GM21423 (cell line): ENCODE data around the gene GNPNAT1.
"Not testable (repeated sequence)": the region's sequence is repeated elsewhere in the genome, so short reads cannot be mapped to it uniquely, and the experiment has no call there.

Source experiments
- ATAC-seq: cut with Tn5 transposase; IDR thresholded peaks from one replicate; pipeline ENCODE4 v1.9.1; 2021; ENCODE audit warnings: mild to moderate bottlenecking, moderate library complexity; ENCODE audit not compliant: unreplicated experiment

The GNPNAT1 gene

GRCh38 chr14:52790011-52790755 lies 1.2 kb downstream of the GNPNAT1 start:
- ATAC-seq: no peak

DNA sequence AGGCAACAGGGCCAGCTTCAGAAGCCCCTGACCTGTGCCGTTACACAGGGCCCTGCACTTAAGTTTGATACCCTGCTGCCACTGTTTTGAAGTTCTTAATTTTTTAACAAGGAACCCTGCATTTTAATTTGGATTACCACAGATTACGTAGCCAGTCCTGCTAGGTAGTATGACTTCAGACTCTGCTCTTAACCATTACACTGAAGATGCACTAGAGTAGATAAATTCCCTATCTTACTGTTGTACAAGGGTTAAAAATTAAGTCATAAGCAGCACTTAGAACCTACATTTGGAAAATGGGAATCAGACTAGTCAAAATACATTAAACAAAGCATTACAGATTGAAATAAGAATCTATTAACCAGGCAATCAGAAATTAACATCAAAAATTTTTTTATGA lies 2.3 kb downstream of the GNPNAT1 start:
- no peak for ATAC-seq

DNA sequence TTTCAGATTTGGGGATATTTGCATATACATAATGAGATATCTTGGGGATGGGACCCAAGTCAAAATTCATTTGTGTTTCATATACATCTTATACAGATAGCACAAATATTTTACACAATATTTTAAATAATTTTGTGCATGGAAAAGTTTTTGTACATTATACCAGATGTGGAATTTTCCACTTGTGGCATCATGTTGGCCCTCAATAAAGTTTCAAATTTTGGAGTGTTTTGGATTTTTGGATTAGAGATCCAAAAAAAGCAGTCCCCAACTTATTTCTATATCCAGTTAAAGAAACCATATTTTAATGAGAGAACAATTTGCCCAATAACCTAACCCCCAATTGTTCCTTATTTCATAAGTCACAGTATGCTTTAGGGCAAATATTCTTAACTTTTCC lies 4.5 kb downstream of the GNPNAT1 start:
- ATAC-seq: no peak

GRCh38 chr14:52783206-52783605 lies 8.2 kb downstream of the GNPNAT1 start:
- ATAC-seq: no peak

- no peak for ATAC-seq
Observed at GRCh38 chr14:52781629-52782028, 9.8 kb downstream of the GNPNAT1 start.

- ATAC-seq: no peak
Observed at GRCh38 chr14:52780893-52781292, 10.5 kb downstream of the GNPNAT1 start.

GRCh38 chr14:52778702-52779101 lies 12.7 kb downstream of the GNPNAT1 start:
- no peak for ATAC-seq

DNA sequence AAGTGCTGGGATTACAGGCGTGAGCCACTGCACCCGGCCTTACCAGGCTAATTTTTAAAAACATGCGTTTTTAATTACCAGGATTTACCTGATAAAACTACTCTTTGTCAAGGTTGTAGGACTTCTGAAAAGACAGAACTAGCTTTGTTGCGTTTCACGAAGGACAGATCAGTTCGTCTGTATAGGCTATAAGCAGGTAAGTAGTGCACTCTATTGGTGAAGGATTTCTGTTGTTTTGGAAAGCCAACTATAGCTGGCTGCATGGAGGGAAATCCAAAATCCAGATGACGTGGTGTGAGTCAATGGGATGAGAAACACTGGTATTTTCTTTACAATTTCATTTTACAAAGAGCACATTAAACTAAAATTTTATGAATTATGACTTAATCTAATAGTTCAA lies 14.6 kb downstream of the GNPNAT1 start:
- ATAC-seq: no peak

DNA sequence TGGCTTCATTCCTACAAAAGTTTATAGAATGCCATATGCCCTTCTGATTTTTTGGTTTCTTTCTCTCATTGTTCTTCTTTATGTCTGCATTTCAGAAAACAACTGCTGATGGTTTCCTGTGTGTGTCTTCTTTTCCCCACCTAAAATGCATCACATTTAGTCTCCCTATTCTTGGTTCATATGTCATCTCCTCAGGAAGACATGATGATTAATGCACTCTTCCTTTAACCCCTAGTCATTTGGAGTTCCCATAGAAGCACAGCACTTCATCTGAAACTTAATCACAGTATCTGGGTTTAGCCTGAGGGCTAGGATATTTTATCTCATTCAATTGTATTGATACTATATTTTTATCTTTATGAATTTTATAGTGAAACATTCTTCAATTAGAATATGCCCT lies 21.5 kb downstream of the GNPNAT1 start:
- ATAC-seq: no peak

DNA sequence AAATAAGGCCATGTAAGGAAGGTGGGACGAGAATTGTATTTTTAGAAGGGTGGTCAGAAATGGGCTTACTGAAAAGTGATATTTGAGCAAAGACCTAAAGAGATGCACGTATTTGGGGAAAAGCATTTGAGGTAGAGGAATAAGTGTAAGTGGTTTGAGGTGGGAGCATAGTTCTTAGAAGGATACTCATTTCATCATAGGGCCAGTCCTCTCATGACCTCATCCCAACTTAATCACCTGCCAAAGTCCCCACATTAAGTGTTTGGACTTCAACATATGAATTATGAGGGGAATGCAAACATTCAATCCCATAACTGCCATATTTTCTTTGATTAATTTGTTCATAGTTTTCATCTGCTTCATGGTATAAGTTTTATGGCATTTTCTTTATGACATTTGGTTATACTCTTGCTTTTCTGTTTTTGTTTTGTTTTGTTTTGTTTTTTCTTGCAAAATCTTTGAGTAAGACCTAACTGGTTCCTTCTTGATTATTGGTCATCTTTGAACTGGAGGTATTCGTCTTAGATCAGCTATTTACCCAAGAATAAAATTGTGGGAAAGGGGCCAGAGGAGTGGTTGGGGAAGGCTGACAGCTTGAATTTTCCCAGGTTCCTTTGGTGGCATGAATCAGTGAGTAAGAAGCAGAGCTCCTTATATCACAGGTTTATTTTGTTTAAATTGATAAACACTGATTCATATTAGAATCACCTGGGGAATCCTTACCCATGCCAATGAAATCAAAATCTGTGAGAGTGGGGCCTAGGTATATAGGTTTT lies 24.2 kb downstream of the GNPNAT1 start:
- ATAC-seq: no peak

DNA sequence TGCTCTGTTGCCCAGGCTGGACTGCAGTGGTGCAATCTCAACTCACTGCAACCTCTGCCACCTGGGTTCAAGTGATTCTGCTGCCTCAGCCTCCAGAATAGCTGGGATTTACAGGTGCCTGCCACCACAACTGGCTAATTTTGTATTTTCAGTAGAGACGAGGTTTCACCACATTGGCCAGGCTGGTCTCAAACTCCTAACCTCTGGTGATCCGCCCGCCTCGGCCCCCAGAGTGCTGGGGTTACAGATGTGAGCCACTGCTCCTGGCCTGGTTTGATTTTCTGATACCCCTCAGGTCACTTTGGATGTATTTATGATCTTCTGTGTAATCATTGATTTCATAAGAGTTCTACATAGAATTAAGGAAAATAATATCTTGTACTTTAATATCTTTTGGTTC lies 28.5 kb downstream of the GNPNAT1 start:
- ATAC-seq: not testable (repeated sequence)

- no peak for ATAC-seq
Observed at GRCh38 chr14:52759145-52759544, 32.3 kb downstream of the GNPNAT1 start.

DNA sequence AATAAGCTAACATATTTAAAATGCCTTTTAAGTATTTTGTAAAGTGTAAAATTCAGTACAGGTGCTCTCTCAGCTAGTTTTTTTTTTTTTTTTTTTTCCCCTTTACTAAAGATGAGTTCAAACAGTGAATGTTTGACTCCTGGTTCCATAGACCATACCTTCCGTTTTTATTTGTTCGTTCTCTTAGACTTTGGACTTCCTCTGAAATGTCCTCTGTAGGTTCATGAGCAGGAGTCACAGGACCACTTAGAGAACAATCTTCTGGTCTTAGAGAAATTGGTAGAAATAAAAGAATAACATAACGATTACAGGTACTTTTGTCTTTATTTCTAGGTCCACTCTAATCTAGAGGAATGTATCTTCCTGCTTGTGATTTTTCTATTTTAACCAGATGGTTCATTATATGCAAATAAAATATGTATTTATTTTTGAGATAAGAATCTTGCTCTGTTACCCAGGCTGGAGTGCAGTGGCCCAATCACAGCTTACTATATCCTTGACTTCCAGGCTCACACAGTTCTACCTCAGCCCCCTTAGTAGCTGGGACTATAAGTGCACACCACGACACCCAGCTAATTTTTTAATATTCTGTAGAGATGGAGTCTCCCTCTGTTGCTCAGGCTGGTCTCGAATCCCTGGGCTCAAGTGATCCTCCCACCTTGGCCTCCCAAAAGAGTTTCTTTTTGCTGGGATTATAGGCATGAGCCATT lies 35.6 kb downstream of the GNPNAT1 start:
- no peak for ATAC-seq

DNA sequence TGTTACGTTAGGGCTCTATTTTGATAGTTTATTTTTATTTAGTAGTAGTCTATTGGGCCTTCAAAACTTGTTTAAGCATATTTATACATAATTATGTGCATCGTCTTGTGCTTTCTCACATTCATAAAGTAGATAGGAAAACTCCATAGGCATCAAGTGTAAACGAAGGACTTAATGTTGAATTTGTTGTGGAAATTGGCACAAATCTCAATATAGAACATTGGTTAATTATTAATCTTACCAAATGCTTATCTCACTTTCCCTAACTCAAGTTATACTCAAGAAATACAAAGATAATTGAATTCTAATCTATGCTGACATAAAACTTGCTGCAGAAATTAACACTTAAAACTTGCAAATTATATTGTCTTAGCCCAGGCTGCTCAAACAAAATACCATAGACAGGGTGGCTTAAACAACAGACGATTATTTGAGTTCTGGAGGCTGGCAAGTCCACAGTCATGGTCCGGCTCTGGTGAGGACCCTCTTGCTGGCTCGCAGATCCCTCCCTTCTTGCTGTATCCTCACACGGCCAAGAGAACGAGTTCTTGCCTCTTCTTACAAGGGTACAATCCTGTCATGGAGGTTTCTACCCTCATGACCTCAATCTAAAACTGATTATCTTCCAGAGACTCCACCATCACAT lies 42.6 kb downstream of the GNPNAT1 start:
- no peak for ATAC-seq

- peak; percentile 25 for ATAC-seq
Observed at GRCh38 chr14:52741865-52742264, 49.5 kb downstream of the GNPNAT1 start.

DNA sequence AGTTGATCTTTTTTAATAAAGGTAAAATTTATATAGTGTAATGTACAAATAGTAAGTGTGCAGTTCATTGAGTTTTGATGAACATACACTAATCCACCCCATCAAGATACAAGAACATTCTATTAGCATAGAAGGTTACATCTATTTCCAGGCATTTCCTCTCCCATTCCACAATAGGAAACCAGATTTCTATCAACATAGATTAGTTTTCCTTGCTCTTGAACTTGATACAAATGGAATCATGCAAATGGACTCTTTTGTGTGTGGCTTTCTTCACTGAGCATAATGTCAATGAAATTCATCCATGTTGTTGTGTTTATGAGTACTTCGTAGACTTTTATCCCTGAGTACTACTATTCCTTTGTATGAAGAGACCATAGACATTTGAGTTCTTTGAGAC lies 50.7 kb downstream of the GNPNAT1 start:
- ATAC-seq: no peak

GRCh38 chr14:52738409-52738808 lies 53.0 kb downstream of the GNPNAT1 start:
- ATAC-seq: no peak

DNA sequence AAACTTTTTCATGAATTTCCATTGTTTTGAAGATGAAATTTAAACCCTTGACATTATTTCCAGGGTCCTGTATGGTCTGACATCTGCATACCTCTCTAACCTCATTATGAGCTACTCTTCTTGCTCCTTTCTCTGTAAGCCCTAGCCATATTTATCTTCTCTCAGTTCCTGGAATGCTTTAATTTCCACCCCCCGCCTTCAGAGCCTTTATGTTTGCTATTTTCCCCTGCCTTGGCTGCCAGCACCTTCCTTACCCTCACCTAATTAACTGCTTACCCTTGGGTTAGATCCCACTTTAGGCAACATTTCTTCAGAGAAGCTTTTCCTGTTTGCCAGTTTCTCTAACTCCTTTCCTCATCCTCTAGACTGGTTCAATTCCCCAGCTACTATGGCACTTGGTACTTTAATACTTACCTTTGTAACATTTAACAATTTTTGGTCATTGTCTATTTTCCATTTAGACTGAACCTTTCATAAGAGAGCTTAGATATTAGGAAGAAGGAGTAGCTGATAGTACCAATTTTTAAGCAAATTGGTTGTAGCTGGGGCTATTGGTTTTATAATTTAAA lies 55.4 kb downstream of the GNPNAT1 start:
- ATAC-seq: no peak

DNA sequence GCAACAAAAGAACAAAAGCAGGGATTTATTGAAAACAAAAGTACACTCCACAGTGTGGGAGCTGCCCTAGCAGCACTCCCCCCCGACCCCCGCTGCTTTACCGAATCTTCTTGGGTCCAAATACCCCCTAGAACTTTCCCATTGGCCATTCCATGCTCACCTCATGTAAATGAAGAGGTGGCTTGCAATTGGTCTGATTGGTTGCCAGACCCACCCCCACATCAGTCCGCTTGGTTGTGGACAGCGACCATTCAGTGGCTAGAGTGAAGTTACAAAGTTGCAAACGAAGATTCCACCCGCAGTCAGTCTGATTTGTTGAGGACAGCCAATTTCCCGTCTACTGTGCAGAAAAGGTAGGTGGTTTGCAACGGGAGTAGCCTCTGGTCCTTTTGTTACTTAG lies 57.6 kb downstream of the GNPNAT1 start:
- ATAC-seq: no peak

DNA sequence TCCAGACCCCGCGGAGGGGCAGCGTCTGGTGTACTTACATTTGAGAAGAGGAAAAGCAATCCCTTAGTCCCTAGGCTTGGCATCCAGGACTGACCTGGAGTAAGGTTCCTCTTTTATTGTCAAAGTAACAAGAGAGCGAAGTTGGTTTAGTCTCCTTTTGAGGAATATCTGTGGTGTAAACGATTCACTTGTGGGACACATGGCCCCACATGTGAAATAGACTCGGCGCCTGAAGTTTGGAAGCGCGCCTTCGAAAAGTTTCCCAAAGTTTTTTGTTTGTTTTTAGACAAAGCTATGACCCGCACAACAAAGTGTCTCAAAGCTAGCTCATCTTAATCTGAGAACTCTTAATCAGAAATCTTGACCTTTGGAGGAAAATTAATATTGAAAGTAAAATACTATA lies 60.7 kb downstream of the GNPNAT1 start:
- no peak for ATAC-seq
